GM12875 (cell line): ENCODE measurements around the gene ZCCHC7.
"Not testable (repeated sequence)": the region's sequence is repeated elsewhere in the genome, so short reads cannot be mapped to it uniquely, and the experiment has no call there.

Source experiments
- H3K4me3 ChIP-seq: one replicate; pipeline ENCODE4 v1.5.1; 2011; ENCODE audit warnings: low read depth, low read length, control low read depth
- CTCF ChIP-seq: IDR thresholded peaks from 2 replicates; pipeline ENCODE4 v1.5.1; 2011; ENCODE audit warnings: low read depth, mild to moderate bottlenecking, control low read depth, inconsistent platforms, low read length, moderate library complexity, borderline replicate concordance; ENCODE audit not compliant: insufficient read depth

The ZCCHC7 gene

GRCh38 chr9:37289631-37290030 lies 169.3 kb downstream of the ZCCHC7 start:
- no peak overlapping the region for H3K4me3 ChIP-seq
- TF ChIP-seq CTCF, result no peak

GRCh38 chr9:37290366-37290939 lies 170.1 kb downstream of the ZCCHC7 start:
- no peak for TF ChIP-seq CTCF
- peak overlapping the region; percentile 19 for H3K4me3 ChIP-seq

- TF ChIP-seq CTCF, result no peak
- no peak overlapping the region for H3K4me3 ChIP-seq
These were observed 170.6 kb downstream of the ZCCHC7 start for GRCh38 chr9:37290940-37291485.

- not testable (repeated sequence) for H3K4me3 ChIP-seq
These were observed 171.4 kb downstream of the ZCCHC7 start for GRCh38 chr9:37291612-37292238.

- TF ChIP-seq CTCF, result no peak
- H3K4me3 ChIP-seq, result no peak overlapping the region
These were observed 172.5 kb downstream of the ZCCHC7 start for GRCh38 chr9:37292896-37293295.

- H3K4me3 ChIP-seq, result no peak overlapping the region
- TF ChIP-seq CTCF, result no peak
These were observed 173.5 kb downstream of the ZCCHC7 start for GRCh38 chr9:37293664-37294524.

- H3K4me3 ChIP-seq, result no peak overlapping the region
- no peak for TF ChIP-seq CTCF
These were observed 174.8 kb downstream of the ZCCHC7 start for GRCh38 chr9:37295178-37295577.
